Astrocyte of the cerebellum (primary cell): ENCODE data around the gene RPRD1A.

ENCODE experiments used
- DNase-seq: peaks from one replicate; pipeline ENCODE4 v3.0.0-alpha.2; 2011; ENCODE audit warnings: low read depth
- H3K4me3 ChIP-seq: 2 replicates; pipeline ENCODE4 v1.5.1; 2011; ENCODE audit warnings: mild to moderate bottlenecking, low read depth, low read length, moderate library complexity
- in situ Hi-C: cut with HindIII; loops from 2 replicates; pipeline ENCODE4 v1.10.0; 2017; ENCODE audit warnings: low sequenced_read_pairs
- TF ChIP-seq, protein P1 (sequence below): IDR thresholded peaks from 2 replicates; pipeline ENCODE4 v1.5.1; 2012; ENCODE audit warnings: low read length, low read depth, moderate library complexity, mild to moderate bottlenecking; ENCODE audit errors: missing control alignments

Gene RPRD1A

DNA sequence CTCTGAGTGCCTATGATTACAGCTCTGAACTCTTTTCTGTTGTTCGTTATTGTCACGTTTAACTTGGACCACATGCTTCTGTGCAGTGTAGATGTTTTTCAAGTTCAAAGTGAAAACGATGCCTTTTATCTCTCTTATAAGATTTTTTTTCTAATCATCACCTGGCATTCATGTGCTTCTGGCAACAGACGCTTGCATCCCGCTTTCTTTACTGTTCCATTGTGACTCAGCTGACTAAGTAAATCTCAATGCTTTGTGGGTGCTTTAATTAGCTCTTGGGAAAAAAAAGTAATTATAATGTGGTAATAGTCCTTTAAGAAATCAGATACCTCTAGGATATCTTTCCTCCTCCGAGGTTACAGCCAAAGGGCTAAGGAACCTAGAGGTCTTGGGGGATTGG lies 126.1 kb downstream of the RPRD1A start:
- in situ Hi-C loops = no loop called here
- TF ChIP-seq, protein P1, sequence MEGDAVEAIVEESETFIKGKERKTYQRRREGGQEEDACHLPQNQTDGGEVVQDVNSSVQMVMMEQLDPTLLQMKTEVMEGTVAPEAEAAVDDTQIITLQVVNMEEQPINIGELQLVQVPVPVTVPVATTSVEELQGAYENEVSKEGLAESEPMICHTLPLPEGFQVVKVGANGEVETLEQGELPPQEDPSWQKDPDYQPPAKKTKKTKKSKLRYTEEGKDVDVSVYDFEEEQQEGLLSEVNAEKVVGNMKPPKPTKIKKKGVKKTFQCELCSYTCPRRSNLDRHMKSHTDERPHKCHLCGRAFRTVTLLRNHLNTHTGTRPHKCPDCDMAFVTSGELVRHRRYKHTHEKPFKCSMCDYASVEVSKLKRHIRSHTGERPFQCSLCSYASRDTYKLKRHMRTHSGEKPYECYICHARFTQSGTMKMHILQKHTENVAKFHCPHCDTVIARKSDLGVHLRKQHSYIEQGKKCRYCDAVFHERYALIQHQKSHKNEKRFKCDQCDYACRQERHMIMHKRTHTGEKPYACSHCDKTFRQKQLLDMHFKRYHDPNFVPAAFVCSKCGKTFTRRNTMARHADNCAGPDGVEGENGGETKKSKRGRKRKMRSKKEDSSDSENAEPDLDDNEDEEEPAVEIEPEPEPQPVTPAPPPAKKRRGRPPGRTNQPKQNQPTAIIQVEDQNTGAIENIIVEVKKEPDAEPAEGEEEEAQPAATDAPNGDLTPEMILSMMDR = no peak
- no peak overlapping the region for H3K4me3 ChIP-seq
- no peak for DNase-seq
